GM12864 (cell line): Measurements from ENCODE around the gene PFDN6.
"Not testable (repeated sequence)": the region's sequence is repeated elsewhere in the genome, so short reads cannot be mapped to it uniquely, and the experiment has no call there.

Experiments used
- DNase-seq: peaks from one replicate; pipeline ENCODE4 v3.0.0-alpha.2; 2011; ENCODE audit warnings: low read depth
- H3K4me3 ChIP-seq: 2 replicates; pipeline ENCODE4 v1.5.1; 2011; ENCODE audit warnings: mild to moderate bottlenecking, low read depth, low read length, control low read depth
- TF ChIP-seq, protein P1 (sequence below): IDR thresholded peaks from 2 replicates; pipeline ENCODE4 v1.5.1; 2011; ENCODE audit warnings: low read depth, mild to moderate bottlenecking, moderate library complexity, low read length, control low read depth, inconsistent platforms; ENCODE audit errors: missing control alignments

PFDN6 gene

GRCh38 chr6:33249732-33250630 lies 39.4 kb upstream of the PFDN6 start:
- DNase-seq: no peak
- TF ChIP-seq, protein P1, sequence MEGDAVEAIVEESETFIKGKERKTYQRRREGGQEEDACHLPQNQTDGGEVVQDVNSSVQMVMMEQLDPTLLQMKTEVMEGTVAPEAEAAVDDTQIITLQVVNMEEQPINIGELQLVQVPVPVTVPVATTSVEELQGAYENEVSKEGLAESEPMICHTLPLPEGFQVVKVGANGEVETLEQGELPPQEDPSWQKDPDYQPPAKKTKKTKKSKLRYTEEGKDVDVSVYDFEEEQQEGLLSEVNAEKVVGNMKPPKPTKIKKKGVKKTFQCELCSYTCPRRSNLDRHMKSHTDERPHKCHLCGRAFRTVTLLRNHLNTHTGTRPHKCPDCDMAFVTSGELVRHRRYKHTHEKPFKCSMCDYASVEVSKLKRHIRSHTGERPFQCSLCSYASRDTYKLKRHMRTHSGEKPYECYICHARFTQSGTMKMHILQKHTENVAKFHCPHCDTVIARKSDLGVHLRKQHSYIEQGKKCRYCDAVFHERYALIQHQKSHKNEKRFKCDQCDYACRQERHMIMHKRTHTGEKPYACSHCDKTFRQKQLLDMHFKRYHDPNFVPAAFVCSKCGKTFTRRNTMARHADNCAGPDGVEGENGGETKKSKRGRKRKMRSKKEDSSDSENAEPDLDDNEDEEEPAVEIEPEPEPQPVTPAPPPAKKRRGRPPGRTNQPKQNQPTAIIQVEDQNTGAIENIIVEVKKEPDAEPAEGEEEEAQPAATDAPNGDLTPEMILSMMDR: no peak
- peak overlapping the region; percentile 78 for H3K4me3 ChIP-seq

DNA sequence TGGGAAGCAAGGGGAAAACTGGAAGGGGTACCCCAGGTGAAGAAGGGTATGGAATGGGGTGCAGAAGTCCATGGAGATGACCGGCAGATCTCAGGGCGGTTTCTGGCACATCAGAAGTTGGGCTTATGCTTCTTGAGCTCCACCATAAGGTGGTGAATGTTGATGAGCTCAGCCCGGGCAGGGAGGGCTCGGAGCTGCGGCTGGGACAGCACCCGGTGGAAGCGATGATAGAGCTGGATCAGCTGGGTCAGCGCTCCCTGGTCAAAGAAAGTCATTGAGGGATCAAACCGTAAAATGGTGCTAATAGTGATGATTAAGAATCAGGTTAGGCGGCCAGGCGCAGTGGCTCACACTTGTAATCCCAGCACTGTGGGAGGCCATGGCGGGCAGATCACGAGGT lies 38.7 kb upstream of the PFDN6 start:
- TF ChIP-seq, protein P1: no peak
- DNase-seq: no peak
- H3K4me3 ChIP-seq: no peak overlapping the region

GRCh38 chr6:33251395-33252012 lies 37.9 kb upstream of the PFDN6 start:
- no peak for DNase-seq
- TF ChIP-seq, protein P1: no peak
- no peak overlapping the region for H3K4me3 ChIP-seq

- no peak for DNase-seq
Observed at GRCh38 chr6:33252759-33253158, 36.6 kb upstream of the PFDN6 start.

GRCh38 chr6:33254591-33254990 lies 34.8 kb upstream of the PFDN6 start:
- no peak for DNase-seq
- TF ChIP-seq, protein P1: no peak
- no peak overlapping the region for H3K4me3 ChIP-seq

More at GRCh38 chr6:33252759-33253158, 36.6 kb upstream of the PFDN6 start:
- no peak overlapping the region for H3K4me3 ChIP-seq
- TF ChIP-seq, protein P1: no peak

DNA sequence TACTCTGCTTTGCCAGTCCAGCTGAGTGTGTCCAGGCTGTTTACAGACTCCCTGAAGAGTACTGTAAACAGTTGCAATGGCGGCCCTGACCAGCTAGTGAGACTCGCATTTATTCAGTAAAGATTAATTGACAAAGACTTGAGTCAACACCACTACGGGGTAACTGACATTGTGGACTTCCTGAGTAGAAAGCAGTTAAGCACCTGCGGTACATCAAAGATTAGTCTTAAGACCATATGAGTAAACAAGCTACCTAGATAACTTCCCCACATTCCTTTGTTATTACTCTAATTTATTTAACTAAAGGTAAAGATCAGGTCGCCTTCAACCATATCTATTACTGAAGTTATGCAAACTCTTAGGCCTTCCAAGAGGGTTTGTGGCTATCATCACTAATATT lies 30.4 kb upstream of the PFDN6 start:
- H3K4me3 ChIP-seq: no peak overlapping the region
- TF ChIP-seq, protein P1: no peak
- DNase-seq: no peak

DNA sequence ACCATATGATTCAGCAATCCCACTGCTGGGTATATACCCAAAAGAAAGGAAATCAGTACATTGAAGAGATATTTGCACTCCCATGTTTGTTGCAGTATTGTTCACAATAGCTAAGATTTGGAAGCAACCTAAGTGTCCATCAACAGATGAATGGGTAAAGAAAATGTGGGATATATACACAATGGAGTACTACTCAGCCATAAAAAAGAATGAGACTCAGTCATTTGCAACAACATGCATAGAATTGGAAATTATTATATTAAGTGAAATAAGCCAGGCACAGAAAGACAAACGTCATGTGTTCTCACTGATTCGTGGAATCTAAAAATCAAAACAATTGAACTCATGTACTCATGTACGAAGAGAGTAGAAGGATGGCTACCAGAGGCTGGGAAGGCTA lies 26.9 kb upstream of the PFDN6 start:
- not testable (repeated sequence) for H3K4me3 ChIP-seq, DNase-seq
